GM23248 (cell line): Measurements from ENCODE around the gene TBCCD1. TPM values are rescaled to one million over a fixed set of nuclear protein-coding genes. Genes with fewer than 3 reads are reported as not detected.
A peak's percentile ranks its signal among the peaks of the same experiment; 100 is the strongest.

Experiments
- DNase-seq: peaks from one replicate; pipeline ENCODE4 v3.0.0-alpha.2; 2015
- H2AFZ ChIP-seq: fragments of 200-600 bp; sonication (generic); 2 replicates; pipeline ENCODE4 v1.6.1; 2016; ENCODE audit warnings: antibody characterized with exemption
- H3F3A ChIP-seq: fragments of 200-600 bp; sonication (generic); 2 replicates; pipeline ENCODE4 v1.6.1; 2016; ENCODE audit warnings: mild to moderate bottlenecking, antibody characterized with exemption, mixed run types; ENCODE audit not compliant: insufficient read depth
- H3K27ac ChIP-seq: fragments of 200-600 bp; sonication (generic); 2 replicates; pipeline ENCODE4 v1.5.1; 2016; ENCODE audit warnings: mild to moderate bottlenecking
- H3K27me3 ChIP-seq: fragments of 200-600 bp; sonication (generic); replicated peaks from 2 replicates; pipeline ENCODE4 v1.6.1; 2016; ENCODE audit warnings: mild to moderate bottlenecking; ENCODE audit not compliant: insufficient read depth
- H3K36me3 ChIP-seq: fragments of 200-600 bp; sonication (generic); 2 replicates; pipeline ENCODE4 v1.6.1; 2016; ENCODE audit warnings: low read depth, mild to moderate bottlenecking
- H3K4me1 ChIP-seq: fragments of 200-600 bp; sonication (generic); 2 replicates; pipeline ENCODE4 v1.6.1; 2016; ENCODE audit warnings: mild to moderate bottlenecking; ENCODE audit not compliant: insufficient read depth
- H3K4me2 ChIP-seq: fragments of 200-600 bp; sonication (generic); one replicate; pipeline ENCODE4 v1.6.1; 2016; ENCODE audit warnings: mild to moderate bottlenecking; ENCODE audit not compliant: unreplicated experiment
- H3K4me3 ChIP-seq: fragments of 200-600 bp; sonication (generic); 2 replicates; pipeline ENCODE4 v1.5.1; 2016; ENCODE audit warnings: mild to moderate bottlenecking
- H3K79me2 ChIP-seq: fragments of 200-600 bp; sonication (generic); 2 replicates; pipeline ENCODE4 v1.6.1; 2016; ENCODE audit warnings: mild to moderate bottlenecking; ENCODE audit not compliant: insufficient read depth
- H3K9ac ChIP-seq: fragments of 200-600 bp; sonication (generic); 2 replicates; pipeline ENCODE4 v1.6.1; 2016; ENCODE audit warnings: mild to moderate bottlenecking
- H3K9me2 ChIP-seq: fragments of 200-600 bp; sonication (generic); 2 replicates; pipeline ENCODE4 v1.6.1; 2016; ENCODE audit warnings: mixed run types, mild to moderate bottlenecking, moderate library complexity; ENCODE audit not compliant: insufficient read depth
- H3K9me3 ChIP-seq: fragments of 200-600 bp; sonication (generic); one replicate; pipeline ENCODE4 v1.6.1; 2017; ENCODE audit warnings: low read depth
- H4K20me1 ChIP-seq: fragments of 200-600 bp; sonication (generic); 2 replicates; pipeline ENCODE4 v1.6.0; 2016; ENCODE audit not compliant: insufficient read depth
- EZH2 ChIP-seq: fragments of 200-600 bp; sonication (generic); IDR thresholded peaks from 2 replicates; pipeline ENCODE4 v1.6.1; 2018; ENCODE audit warnings: antibody characterized with exemption, mild to moderate bottlenecking; ENCODE audit not compliant: insufficient read depth, poor library complexity, severe bottlenecking
- EZH2phosphoT487 ChIP-seq: fragments of 200-600 bp; sonication (generic); IDR thresholded peaks from 2 replicates; pipeline ENCODE4 v1.6.1; 2018; ENCODE audit warnings: antibody characterized with exemption, moderate library complexity, mild to moderate bottlenecking, low read depth; ENCODE audit not compliant: insufficient read depth
- WGBS, 2 experiments: methylation state at CpG; one replicate each; pipeline ENCODE4 v1.1.6; 2015 to 2017; ENCODE audit warnings: low lambda C conversion rate in 2 of 2, low coverage in 1 of 2; ENCODE audit errors: missing lambda C conversion rate in 2 of 2; 5-methylcytosine and 5-hydroxymethylcytosine counted together
- in situ Hi-C: fragments of 300-500 bp; cut with MboI; formaldehyde crosslinking; loops from 2 replicates; pipeline ENCODE4 v1.15.0; 2020
- polyA plus RNA-seq: library from polyadenylated mRNA; unstranded; fragments of >200 nt; fragmentation: Nextera tagmentation; extraction: Ambion mirVana; gene quantifications from 2 replicates; pipeline ENCODE4 v1.2.1, GENCODE V29; 2016
- total RNA-seq: library from RNA; depleted of rRNA; stranded (reverse); fragments of >200 nt; shearing (Covaris generic); gene quantifications from 2 replicates; pipeline ENCODE4 v1.2.3, GENCODE V29; 2014

TBCCD1 gene
- total and polyA plus RNA-seq, 2 experiments from 2014 or later = 14.6 to 15.6 TPM

DNA sequence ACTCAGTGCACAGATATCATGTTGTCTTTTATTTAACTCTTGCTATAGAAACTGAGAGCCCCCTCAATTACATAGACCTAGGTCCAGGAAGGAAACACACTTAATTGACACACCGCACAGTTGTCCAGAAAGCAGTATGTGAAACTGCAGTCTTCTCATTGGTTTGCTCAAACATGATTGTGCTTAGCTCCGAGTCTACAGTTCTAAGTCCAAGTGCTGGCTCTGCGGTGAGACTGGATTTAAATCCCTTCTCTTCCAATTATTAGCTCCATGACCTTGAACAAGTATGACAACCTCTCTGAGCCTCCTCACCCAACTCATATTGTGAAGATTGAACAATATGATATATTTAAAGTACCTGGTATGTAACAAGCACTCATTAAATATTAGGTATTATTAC lies 26.7 kb upstream of the TBCCD1 start:
- Histone ChIP-seq H3K9me2 (no peaks in the 10 kb centered on the region), H3K27me3 (no peaks in the 10 kb centered on the region), H3K9me3 (no peaks in the 10 kb centered on the region), H3K79me2 (no peaks in the 10 kb centered on the region), H3K4me2 (no peak overlapping the region), H3K4me1 (peaks cover 9% of the 10 kb centered on the region; the same call in 1 of the 2 replicates), H3K27ac (no peak overlapping the region), H3F3A (peaks cover 21% of the 10 kb centered on the region; the same call in 1 of the 2 replicates), H4K20me1 (no peaks in the 10 kb centered on the region), H3K36me3 (no peaks in the 10 kb centered on the region), H2AFZ (no peak overlapping the region), H3K4me3 (no peak overlapping the region), H3K9ac (no peak overlapping the region)
- TF ChIP-seq EZH2 (no peak), EZH2phosphoT487 (no peak)
- no peak for DNase-seq
- in situ Hi-C loops = no loop called here
- 82 to 92% methylated on average over 3 of the region's 3 CpGs for WGBS, 2 experiments

- no peaks in the 10 kb centered on the region for H3K79me2 ChIP-seq
- peaks cover 9% of the 10 kb centered on the region; the same call in 1 of the 2 replicates for H3K4me1 ChIP-seq
- 84 to 88% methylated on average over 4 of the region's 4 CpGs for WGBS, 2 experiments
- TF ChIP-seq EZH2phosphoT487 (no peak), EZH2 (no peak)
- no peak overlapping the region for H3K4me3 ChIP-seq
- no peak overlapping the region for H2AFZ ChIP-seq
- H3K9ac ChIP-seq = no peak overlapping the region
- H3F3A ChIP-seq = peaks cover 25% of the 10 kb centered on the region; the same call in 1 of the 2 replicates
- in situ Hi-C loops = no loop called here
- no peaks in the 10 kb centered on the region for H3K27me3 ChIP-seq
- no peak for DNase-seq
- H3K36me3 ChIP-seq = no peaks in the 10 kb centered on the region
- no peak overlapping the region for H3K4me2 ChIP-seq
- H3K27ac ChIP-seq = no peak overlapping the region
- no peaks in the 10 kb centered on the region for H4K20me1 ChIP-seq
- H3K9me3 ChIP-seq = no peaks in the 10 kb centered on the region
- no peaks in the 10 kb centered on the region for H3K9me2 ChIP-seq
Observed at GRCh38 chr3:186592682-186593081, 25.5 kb upstream of the TBCCD1 start.

DNA sequence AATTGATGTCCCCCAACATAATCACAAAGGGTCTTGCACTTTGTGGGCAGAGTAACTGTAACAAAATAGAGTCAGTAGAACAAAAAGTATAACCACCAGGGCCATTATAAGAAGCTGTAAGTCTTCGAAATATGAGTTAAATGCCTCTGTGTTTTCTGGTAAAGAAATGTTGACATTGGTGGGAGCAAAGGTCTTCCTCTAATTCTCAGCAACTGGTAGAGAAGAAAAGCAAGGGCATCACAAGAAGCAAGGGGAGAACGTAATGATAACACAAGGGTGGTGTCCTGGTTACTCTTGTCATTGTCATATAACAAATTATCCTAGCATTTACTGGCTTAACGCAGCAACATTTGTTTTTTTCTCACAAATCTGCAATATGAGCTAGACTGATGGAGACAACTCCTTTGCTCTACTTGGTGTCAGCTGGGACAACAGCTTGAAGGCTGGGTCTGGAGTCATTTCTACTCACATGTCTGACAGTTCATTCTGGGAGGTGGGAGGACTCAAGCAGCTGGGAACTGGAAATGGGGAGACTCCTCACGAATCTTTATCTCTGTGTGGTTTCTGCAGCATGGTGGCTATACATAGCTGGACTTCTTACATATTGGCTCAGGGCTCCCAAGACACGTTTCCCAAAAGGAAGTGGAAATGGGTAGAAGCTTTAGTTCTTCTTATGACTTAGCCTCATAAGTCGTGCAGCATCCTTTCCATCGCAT lies 23.6 kb upstream of the TBCCD1 start:
- no peak overlapping the region for H3K4me3 ChIP-seq
- H3F3A ChIP-seq = peaks cover 20% of the 10 kb centered on the region; the same call in 1 of the 2 replicates
- no peak overlapping the region for H3K4me2 ChIP-seq
- in situ Hi-C loops = no loop called here
- DNase-seq = no peak
- H3K79me2 ChIP-seq = no peaks in the 10 kb centered on the region
- H3K4me1 ChIP-seq = 0 out of 2 replicates have a peak, but pooled peaks cover 9% of the 10 kb centered on the region
- no peaks in the 10 kb centered on the region for H3K27me3 ChIP-seq
- TF ChIP-seq EZH2phosphoT487 = no peak
- TF ChIP-seq EZH2 = no peak
- H3K9ac ChIP-seq = no peak overlapping the region
- peaks cover 1% of the 10 kb centered on the region for H3K36me3 ChIP-seq
- no peak overlapping the region for H3K27ac ChIP-seq
- H3K9me3 ChIP-seq = no peaks in the 10 kb centered on the region
- WGBS, 2 experiments = 83 to 85% methylated on average over 7 of the region's 7 CpGs
- H3K9me2 ChIP-seq = no peaks in the 10 kb centered on the region
- no peak overlapping the region for H2AFZ ChIP-seq
- H4K20me1 ChIP-seq = no peaks in the 10 kb centered on the region

DNA sequence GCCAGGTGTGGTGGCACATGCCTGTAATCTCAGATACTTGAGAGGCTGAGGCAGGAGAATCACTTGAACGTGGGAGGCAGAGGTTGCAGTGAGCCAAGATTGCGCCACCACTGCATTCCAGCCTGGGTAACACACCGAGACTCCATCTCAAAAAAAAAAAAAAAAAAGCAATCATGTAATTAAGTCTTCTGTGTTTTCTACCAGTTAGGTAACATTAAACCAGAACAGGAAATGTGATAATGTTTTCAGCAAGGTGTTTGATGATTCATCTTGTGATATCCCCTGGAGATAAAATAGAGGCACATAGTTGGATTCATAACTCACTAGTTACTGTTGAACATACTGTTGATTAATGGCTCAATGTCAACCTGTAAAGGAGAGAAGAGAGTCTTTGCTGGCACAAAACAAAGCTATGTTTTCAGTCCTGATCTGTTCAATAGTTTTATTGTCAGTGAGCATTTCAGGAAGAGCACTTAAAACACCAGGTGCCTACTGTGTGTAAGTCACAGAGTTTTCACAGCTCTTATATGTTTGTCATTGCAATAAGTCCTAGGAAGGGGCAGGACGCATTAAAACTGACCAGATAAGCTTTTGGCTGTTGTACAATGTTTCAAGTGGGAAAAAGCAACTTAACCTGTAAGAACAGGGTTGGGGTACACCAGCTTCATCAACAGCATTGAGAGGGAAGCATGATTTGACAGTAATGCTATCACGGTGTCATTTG lies 22.9 kb upstream of the TBCCD1 start:
- peak; percentile 38 for DNase-seq
- Histone ChIP-seq H3K4me1 (0 out of 2 replicates have a peak, but pooled peaks cover 9% of the 10 kb centered on the region), H3K9me3 (no peaks in the 10 kb centered on the region), H3F3A (peaks cover 20% of the 10 kb centered on the region; the same call in 1 of the 2 replicates), H3K9me2 (no peaks in the 10 kb centered on the region), H3K79me2 (no peaks in the 10 kb centered on the region), H3K27me3 (no peaks in the 10 kb centered on the region), H2AFZ (no peak overlapping the region), H3K9ac (no peak overlapping the region), H3K27ac (no peak overlapping the region), H3K4me3 (no peak overlapping the region), H3K4me2 (no peak overlapping the region), H4K20me1 (no peaks in the 10 kb centered on the region), H3K36me3 (peaks cover 8% of the 10 kb centered on the region)
- in situ Hi-C loops = no loop called here
- no peak for TF ChIP-seq EZH2phosphoT487
- no peak for TF ChIP-seq EZH2
- 48 to 52% methylated on average over 5 of the region's 5 CpGs for WGBS, 2 experiments
